CD4-positive, alpha-beta T cell (primary cell): ENCODE data around the gene UBXN4. TPM values are rescaled to one million over a fixed set of nuclear protein-coding genes. Genes with fewer than 3 reads are reported as not detected.

ENCODE experiments used
- ATAC-seq: fragments of 200-7000 bp; cut with Tn5 transposase; one replicate; pipeline ENCODE4 v1.10.0; 2022; ENCODE audit warnings: mild to moderate bottlenecking; ENCODE audit not compliant: poor library complexity
- CTCF ChIA-PET: fragments of 350-600 bp; sonication (Branson Sonifier 250); formaldehyde crosslinking; loops from one replicate; lab custom pipeline; 2021; ENCODE audit warnings: antibody characterized with exemption, inconsistent platforms; lab: Charles Lee
- POLR2A ChIA-PET: fragments of 350-600 bp; sonication (Branson Sonifier 250); formaldehyde crosslinking; loops from one replicate; lab custom pipeline; 2021; ENCODE audit warnings: antibody characterized with exemption, inconsistent platforms; lab: Charles Lee
- DNase-seq, 14 experiments: peaks; one replicate each; pipeline ENCODE4 v3.0.0-alpha.2; 2013 to 2020; ENCODE audit warnings: mixed read lengths in 2 of 14
- H3K27ac ChIP-seq, 2 donors: one replicate each; pipeline versions ENCODE4 v1.5.1 to v1.7.0; 2013; ENCODE audit warnings: low read length in 2 of 2, low read depth in 1 of 2, mild to moderate bottlenecking in 1 of 2
- H3K27me3 ChIP-seq, 2 experiments: 1 replicate in 1 of 2; 2 replicates in 1 of 2; pipeline versions ENCODE4 v1.6.1 to v1.7.0; 2013; ENCODE audit warnings: low read length in 2 of 2, control low read depth in 1 of 2, mild to moderate bottlenecking in 1 of 2, moderate library complexity in 1 of 2; ENCODE audit not compliant: insufficient read depth in 2 of 2, control insufficient read depth in 1 of 2
- H3K36me3 ChIP-seq: one replicate; pipeline ENCODE4 v1.6.1; 2013; ENCODE audit warnings: low read length, control low read depth; ENCODE audit not compliant: insufficient read depth
- H3K4me1 ChIP-seq: one replicate; pipeline ENCODE4 v1.6.1; 2013; ENCODE audit warnings: low read length, control low read depth; ENCODE audit not compliant: insufficient read depth
- H3K4me3 ChIP-seq: one replicate; pipeline ENCODE4 v1.5.1; 2013; ENCODE audit warnings: mild to moderate bottlenecking, low read length, moderate library complexity
- H3K9me3 ChIP-seq, 2 experiments: 1 replicate in 1 of 2; 2 replicates in 1 of 2; pipeline versions ENCODE4 v1.6.1 to v1.7.0; 2013; ENCODE audit warnings: low read length in 2 of 2, mild to moderate bottlenecking in 2 of 2, control low read depth in 1 of 2, moderate library complexity in 1 of 2; ENCODE audit not compliant: control insufficient read depth in 1 of 2, insufficient read depth in 1 of 2
- H3K27ac Mint-ChIP-seq: one replicate; pipeline ENCODE4 v1.8.0; 2020; ENCODE audit warnings: mixed read lengths
- H3K27me3 Mint-ChIP-seq: one replicate; pipeline ENCODE4 v1.8.0; 2021; ENCODE audit warnings: mixed read lengths
- H3K36me3 Mint-ChIP-seq: one replicate; pipeline ENCODE4 v1.8.0; 2021; ENCODE audit warnings: low read depth, mixed read lengths
- H3K4me1 Mint-ChIP-seq: one replicate; pipeline ENCODE4 v1.8.0; 2021; ENCODE audit warnings: low read depth, mixed read lengths
- H3K4me3 Mint-ChIP-seq: one replicate; pipeline ENCODE4 v1.8.0; 2020; ENCODE audit warnings: mild to moderate bottlenecking, mixed read lengths
- H3K9me3 Mint-ChIP-seq: one replicate; pipeline ENCODE4 v1.8.0; 2020; ENCODE audit warnings: mixed read lengths
- intact Hi-C, 2 experiments: fragments of 100-400 bp; cut with DNase I in 1 of 2; cut with micrococcal nuclease in 1 of 2; formaldehyde crosslinking; loops; one replicate each; pipeline versions ENCODE4 v1.15.1 to v1.9.0; 2023 to 2025; cut with DNase I, micrococcal nuclease
- total RNA-seq, 174 experiments: library from RNA in 2 of 174; stranded (reverse) in 2 of 174; gene quantifications; one replicate each; pipeline ENCODE4 v1.2.3 and lab custom pipeline; 2021 to 2026
- TF ChIP-seq, protein P1 (sequence below): fragments of 200-600 bp; IDR thresholded peaks from one replicate; pipeline ENCODE4 v1.8.0; 2022; ENCODE audit warnings: antibody characterized with exemption, mild to moderate bottlenecking

Gene UBXN4
- total RNA-seq, 2 experiments from 2014 or later, result 143 to 150 TPM

GRCh38 chr2:135782231-135782630, 40.6 kb downstream of the UBXN4 start:
- DNase-seq (no peak), ATAC-seq (no peak)
- H3K4me1 Mint-ChIP-seq, result no peaks in the 10 kb centered on the region
- TF ChIP-seq, protein P1, sequence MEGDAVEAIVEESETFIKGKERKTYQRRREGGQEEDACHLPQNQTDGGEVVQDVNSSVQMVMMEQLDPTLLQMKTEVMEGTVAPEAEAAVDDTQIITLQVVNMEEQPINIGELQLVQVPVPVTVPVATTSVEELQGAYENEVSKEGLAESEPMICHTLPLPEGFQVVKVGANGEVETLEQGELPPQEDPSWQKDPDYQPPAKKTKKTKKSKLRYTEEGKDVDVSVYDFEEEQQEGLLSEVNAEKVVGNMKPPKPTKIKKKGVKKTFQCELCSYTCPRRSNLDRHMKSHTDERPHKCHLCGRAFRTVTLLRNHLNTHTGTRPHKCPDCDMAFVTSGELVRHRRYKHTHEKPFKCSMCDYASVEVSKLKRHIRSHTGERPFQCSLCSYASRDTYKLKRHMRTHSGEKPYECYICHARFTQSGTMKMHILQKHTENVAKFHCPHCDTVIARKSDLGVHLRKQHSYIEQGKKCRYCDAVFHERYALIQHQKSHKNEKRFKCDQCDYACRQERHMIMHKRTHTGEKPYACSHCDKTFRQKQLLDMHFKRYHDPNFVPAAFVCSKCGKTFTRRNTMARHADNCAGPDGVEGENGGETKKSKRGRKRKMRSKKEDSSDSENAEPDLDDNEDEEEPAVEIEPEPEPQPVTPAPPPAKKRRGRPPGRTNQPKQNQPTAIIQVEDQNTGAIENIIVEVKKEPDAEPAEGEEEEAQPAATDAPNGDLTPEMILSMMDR, result no peak
- peaks cover 91% of the 10 kb centered on the region for H3K36me3 Mint-ChIP-seq
- intact Hi-C loops, result no loop called here
- CTCF ChIA-PET, result interaction anchor here (1.1 kb wide), 1 partner anchor 15 kb away, joined by 4 read pairs; no protein-coding TSS in a partner anchor
- H3K4me1 ChIP-seq, result no peaks in the 10 kb centered on the region
- no peak overlapping the region for H3K27ac Mint-ChIP-seq
- H3K9me3 Mint-ChIP-seq, result no peaks in the 10 kb centered on the region
- POLR2A ChIA-PET, result no interaction called here
- H3K36me3 ChIP-seq, result peaks cover 76% of the 10 kb centered on the region
- H3K4me3 Mint-ChIP-seq, result no peak overlapping the region
- no peaks in the 10 kb centered on the region for H3K27me3 Mint-ChIP-seq
- no peak overlapping the region for H3K4me3 ChIP-seq
- no peaks in the 10 kb centered on the region for H3K9me3 ChIP-seq
- no peak overlapping the region for H3K27ac ChIP-seq
- no peaks in the 10 kb centered on the region for H3K27me3 ChIP-seq

DNA sequence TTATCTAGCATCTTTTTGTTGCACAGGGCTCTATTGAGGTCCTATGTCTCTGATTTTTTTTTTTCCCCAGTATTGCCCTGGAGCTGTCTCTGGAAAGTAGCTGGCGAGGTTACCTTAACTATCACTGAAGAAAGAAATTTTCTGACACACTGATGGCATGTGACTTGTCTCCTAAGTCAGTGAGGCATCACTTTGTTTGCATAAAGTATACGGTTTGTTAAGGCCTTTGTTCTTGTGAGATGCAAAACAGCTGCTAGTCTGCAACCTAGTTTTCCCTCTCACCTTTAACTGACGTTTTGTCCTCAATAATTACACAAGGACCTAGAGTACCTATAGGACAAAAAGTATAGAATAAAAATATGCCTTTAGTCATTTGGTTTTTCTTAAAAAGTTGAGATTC, 41.8 kb downstream of the UBXN4 start:
- no peaks in the 10 kb centered on the region for H3K4me1 ChIP-seq
- H3K27ac ChIP-seq, result no peak overlapping the region
- H3K27ac Mint-ChIP-seq, result no peak overlapping the region
- no peak overlapping the region for H3K4me3 Mint-ChIP-seq
- H3K27me3 ChIP-seq, result no peaks in the 10 kb centered on the region
- TF ChIP-seq, protein P1, result no peak
- peaks cover 70% of the 10 kb centered on the region for H3K36me3 ChIP-seq
- no peak overlapping the region for H3K4me3 ChIP-seq
- H3K36me3 Mint-ChIP-seq, result peaks cover 87% of the 10 kb centered on the region
- no peaks in the 10 kb centered on the region for H3K27me3 Mint-ChIP-seq
- ATAC-seq (no peak), DNase-seq (no peak)
- POLR2A ChIA-PET, result no interaction called here
- H3K4me1 Mint-ChIP-seq, result no peaks in the 10 kb centered on the region
- no peaks in the 10 kb centered on the region for H3K9me3 ChIP-seq
- H3K9me3 Mint-ChIP-seq, result no peaks in the 10 kb centered on the region
- intact Hi-C loops, result no loop called here
- CTCF ChIA-PET, result interaction anchor here (2.4 kb wide), 1 partner anchor 14 kb away, joined by 8 read pairs; no protein-coding TSS in a partner anchor

- POLR2A ChIA-PET, result interaction anchor here (1.4 kb wide), 1 partner anchor 26 kb away, joined by 3 read pairs; no protein-coding TSS in a partner anchor
- no peak overlapping the region for H3K4me3 ChIP-seq
These were observed 43.4 kb downstream of the UBXN4 start for GRCh38 chr2:135785032-135785431.

More at GRCh38 chr2:135785032-135785431, 43.4 kb downstream of the UBXN4 start:
- Histone ChIP-seq H3K4me1 (no peaks in the 10 kb centered on the region), H3K27me3 (no peaks in the 10 kb centered on the region), H3K9me3 (no peaks in the 10 kb centered on the region), H3K36me3 (peaks cover 56% of the 10 kb centered on the region), H3K27ac (no peak overlapping the region)
- TF ChIP-seq, protein P1, result no peak
- no peaks in the 10 kb centered on the region for H3K9me3 Mint-ChIP-seq
- peaks cover 74% of the 10 kb centered on the region for H3K36me3 Mint-ChIP-seq
- no peaks in the 10 kb centered on the region for H3K4me1 Mint-ChIP-seq
- DNase-seq (no peak), ATAC-seq (no peak)
- intact Hi-C loops, result no loop called here
- CTCF ChIA-PET, result interaction anchor here (2.4 kb wide), 1 partner anchor 13 kb away, joined by 8 read pairs; no protein-coding TSS in a partner anchor
- no peak overlapping the region for H3K4me3 Mint-ChIP-seq
- no peak overlapping the region for H3K27ac Mint-ChIP-seq
- no peaks in the 10 kb centered on the region for H3K27me3 Mint-ChIP-seq
